ENCODE data around the gene BCL2A1.

BCL2A1 gene

GRCh38 chr15:79919749-79920511 lies 51.1 kb downstream of the BCL2A1 start:
- peaks cover 11% of the 10 kb centered on the region for H3K4me1 ChIP-seq (ENCODE audit: low read length)
- H3K27ac ChIP-seq (ENCODE audit: low read length) = no peak overlapping the region
- H2AFZ ChIP-seq (ENCODE audit: low read depth, low read length) = no peak overlapping the region
- no peak overlapping the region for H3K9ac ChIP-seq (ENCODE audit: low read length)
- no peaks in the 10 kb centered on the region for H3K27me3 ChIP-seq (ENCODE audit: low read depth, low read length)
- TF ChIP-seq EZH2phosphoT487 (IDR thresholded peaks at IDR 0.05; ENCODE audit: low read depth) = no peak
- no peak for TF ChIP-seq CTCF (IDR thresholded peaks at IDR 0.05; ENCODE audit: low read depth, low read length)
- peaks cover 67% of the 10 kb centered on the region for H3K79me2 ChIP-seq (ENCODE audit: low read length)
- H3K4me2 ChIP-seq (ENCODE audit: low read length) = no peak overlapping the region
- H3K36me3 ChIP-seq (replicated peaks; ENCODE audit: low read depth, low read length) = peaks cover 80% of the 10 kb centered on the region
- peaks cover 67% of the 10 kb centered on the region for H3K9me3 ChIP-seq (ENCODE audit: insufficient read depth, low read length)
- H4K20me1 ChIP-seq (ENCODE audit: insufficient read depth, low read length) = no peaks in the 10 kb centered on the region
- no peak overlapping the region for H3K4me3 ChIP-seq (ENCODE audit: low read length)

GRCh38 chr15:79919090-79919748 lies 51.8 kb downstream of the BCL2A1 start:
- Histone ChIP-seq H3K4me3 (ENCODE audit: low read length) (no peak overlapping the region), H3K36me3 (replicated peaks; ENCODE audit: low read depth, low read length) (peaks cover 83% of the 10 kb centered on the region), H3K27me3 (ENCODE audit: low read depth, low read length) (no peaks in the 10 kb centered on the region), H3K27ac (ENCODE audit: low read length) (no peak overlapping the region), H4K20me1 (ENCODE audit: insufficient read depth, low read length) (no peaks in the 10 kb centered on the region), H3K9me3 (ENCODE audit: insufficient read depth, low read length) (peaks cover 70% of the 10 kb centered on the region), H2AFZ (ENCODE audit: low read depth, low read length) (no peak overlapping the region), H3K4me2 (ENCODE audit: low read length) (no peak overlapping the region), H3K4me1 (ENCODE audit: low read length) (peaks cover 7% of the 10 kb centered on the region), H3K79me2 (ENCODE audit: low read length) (peaks cover 69% of the 10 kb centered on the region), H3K9ac (ENCODE audit: low read length) (no peak overlapping the region)
- TF ChIP-seq CTCF (IDR thresholded peaks at IDR 0.05; ENCODE audit: low read depth, low read length) (no peak), EZH2phosphoT487 (IDR thresholded peaks at IDR 0.05; ENCODE audit: low read depth) (no peak)

- Histone ChIP-seq H3K36me3 (replicated peaks; ENCODE audit: low read depth, low read length) (peaks cover 92% of the 10 kb centered on the region), H3K79me2 (ENCODE audit: low read length) (peaks cover 73% of the 10 kb centered on the region), H4K20me1 (ENCODE audit: insufficient read depth, low read length) (no peaks in the 10 kb centered on the region), H3K4me3 (ENCODE audit: low read length) (no peak overlapping the region), H2AFZ (ENCODE audit: low read depth, low read length) (no peak overlapping the region), H3K9me3 (ENCODE audit: insufficient read depth, low read length) (peaks cover 78% of the 10 kb centered on the region), H3K9ac (ENCODE audit: low read length) (no peak overlapping the region), H3K4me1 (ENCODE audit: low read length) (peaks cover 7% of the 10 kb centered on the region; the same call in 1 of the 2 replicates), H3K27ac (ENCODE audit: low read length) (no peak overlapping the region), H3K27me3 (ENCODE audit: low read depth, low read length) (no peaks in the 10 kb centered on the region), H3K4me2 (ENCODE audit: low read length) (no peak overlapping the region)
- no peak for TF ChIP-seq CTCF (IDR thresholded peaks at IDR 0.05; ENCODE audit: low read depth, low read length)
- no peak for TF ChIP-seq EZH2phosphoT487 (IDR thresholded peaks at IDR 0.05; ENCODE audit: low read depth)
Measured at GRCh38 chr15:79918278-79918677, 52.7 kb downstream of the BCL2A1 start.

- peaks cover 96% of the 10 kb centered on the region for H3K36me3 ChIP-seq (replicated peaks; ENCODE audit: low read depth, low read length)
- H3K27ac ChIP-seq (ENCODE audit: low read length) = no peak overlapping the region
Measured at GRCh38 chr15:79916502-79917132, 54.4 kb downstream of the BCL2A1 start.

More at GRCh38 chr15:79916502-79917132, 54.4 kb downstream of the BCL2A1 start:
- H3K4me2 ChIP-seq (ENCODE audit: low read length) = no peak overlapping the region
- no peaks in the 10 kb centered on the region for H4K20me1 ChIP-seq (ENCODE audit: insufficient read depth, low read length)
- H2AFZ ChIP-seq (ENCODE audit: low read depth, low read length) = no peak overlapping the region
- TF ChIP-seq EZH2phosphoT487 (IDR thresholded peaks at IDR 0.05; ENCODE audit: low read depth) = no peak
- no peak for TF ChIP-seq CTCF (IDR thresholded peaks at IDR 0.05; ENCODE audit: low read depth, low read length)
- H3K9ac ChIP-seq (ENCODE audit: low read length) = no peak overlapping the region
- H3K4me3 ChIP-seq (ENCODE audit: low read length) = no peak overlapping the region
- H3K4me1 ChIP-seq (ENCODE audit: low read length) = no peaks in the 10 kb centered on the region
- no peaks in the 10 kb centered on the region for H3K27me3 ChIP-seq (ENCODE audit: low read depth, low read length)
- H3K79me2 ChIP-seq (ENCODE audit: low read length) = peaks cover 72% of the 10 kb centered on the region
- H3K9me3 ChIP-seq (ENCODE audit: insufficient read depth, low read length) = peaks cover 78% of the 10 kb centered on the region
